ENCODE results near the gene CCL11. TPM values are rescaled to one million over a fixed set of nuclear protein-coding genes. Genes with fewer than 3 reads are reported as not detected.

Gene CCL11
- total and polyA plus RNA-seq, 2 of the 8 experiments (the other 6 are each of a cell fraction or from before 2014, with no cell fraction given) = not detected

DNA sequence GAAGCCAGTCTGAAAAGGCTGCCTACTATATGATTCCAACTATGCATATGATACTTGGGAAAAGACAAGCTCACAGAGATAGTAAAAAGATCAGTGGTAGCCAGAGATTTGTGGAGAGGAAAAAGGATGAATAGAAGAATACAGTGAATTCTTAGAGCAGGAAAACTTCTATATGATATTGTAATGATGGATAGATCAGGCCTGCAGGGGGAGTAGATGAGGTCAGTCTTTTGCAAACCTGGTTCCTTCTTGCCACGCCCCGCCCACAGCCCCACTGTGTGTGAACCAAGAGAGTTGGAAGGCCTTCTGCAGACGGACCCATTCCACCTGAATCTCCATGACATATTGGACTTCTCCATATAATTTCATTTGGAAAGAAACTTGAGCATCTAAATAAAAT lies 32.9 kb downstream of the CCL11 start:
- POLR2A ChIA-PET (ENCODE audit: partially characterized antibody) = no interaction called here
- no peaks in the 10 kb centered on the region for H3K36me3 ChIP-seq (ENCODE audit: control insufficient read depth in 2 of 4, insufficient read depth in 4 of 4, low read length in 3 of 4)
- CTCF ChIA-PET (ENCODE audit: partially characterized antibody) = interaction anchor here (0.7 to 9.9 kb wide), 14 partner anchors 9 to 301 kb away, joined by 3 to 87 read pairs (median 5); partner anchors contain the start of gene CCL1
- TF ChIP-seq POLR2AphosphoS5 (IDR thresholded peaks at IDR 0.05; ENCODE audit: low read depth, low read length) = no peak
- TF ChIP-seq CTCF (IDR thresholded peaks at IDR 0.05; ENCODE audit: control extremely low read depth in 1 of 3, insufficient read depth in 1 of 3, low read depth in 1 of 3, low read length in 3 of 3) = peak; percentile 7 to 43 (median 39); a peak in 3 of 4 replicates
- no peak for TF ChIP-seq TAF1 (IDR thresholded peaks at IDR 0.05; ENCODE audit: low read depth, low read length)
- no peak for TF ChIP-seq KDM4A (IDR thresholded peaks at IDR 0.05; ENCODE audit: low read depth, low read length, severe bottlenecking)
- no peak for TF ChIP-seq CHD1 (IDR thresholded peaks at IDR 0.05; ENCODE audit: low read depth, low read length)
- peak; percentile 12 to 30; a peak in 3 of 4 replicates for TF ChIP-seq RAD21 (IDR thresholded peaks at IDR 0.05 in 1 of 2, conservative IDR thresholded peaks at IDR 0.05 in 1 of 2; ENCODE audit: low read depth in 2 of 2, low read length in 2 of 2)
- TF ChIP-seq EZH2 (IDR thresholded peaks at IDR 0.05; ENCODE audit: low read depth, low read length, severe bottlenecking) = no peak
- no peak for TF ChIP-seq CEBPB (IDR thresholded peaks at IDR 0.05; ENCODE audit: low read depth, low read length)
- no peak for TF ChIP-seq BACH1 (IDR thresholded peaks at IDR 0.05; ENCODE audit: low read length)
- no peak for TF ChIP-seq KDM1A (IDR thresholded peaks at IDR 0.05; ENCODE audit: borderline replicate concordance, low read length)
- TF ChIP-seq POLR2A (IDR thresholded peaks at IDR 0.05; ENCODE audit: control extremely low read depth in 1 of 2, low read depth in 2 of 2, low read length in 2 of 2) = no peak
- TF ChIP-seq POU5F1 (IDR thresholded peaks at IDR 0.05; ENCODE audit: low read depth, low read length) = no peak

More for the DNA sequence above, 32.9 kb downstream of the CCL11 start:
- H3K14ac ChIP-seq (ENCODE audit: insufficient read length) = no peak overlapping the region
- no peak overlapping the region for H4K8ac ChIP-seq (ENCODE audit: extremely low read depth, insufficient read depth, low read length)
- H3K79me1 ChIP-seq (ENCODE audit: low read depth, low read length) = no peaks in the 10 kb centered on the region
- no peak overlapping the region for H4K91ac ChIP-seq (replicated peaks; ENCODE audit: insufficient read length, low read length)
- no peaks in the 10 kb centered on the region for H3K27me3 ChIP-seq (replicated peaks in 1 of 4; ENCODE audit: control insufficient read depth in 3 of 4, extremely low read depth in 1 of 4, insufficient read depth in 3 of 4, low read length in 3 of 4)
- H4K5ac ChIP-seq (ENCODE audit: insufficient read length, low read depth, low read length) = no peak overlapping the region
- H3K9me3 ChIP-seq (ENCODE audit: insufficient read depth in 2 of 2, low read depth in 1 of 2, low read length in 1 of 2) = no peaks in the 10 kb centered on the region
- FAIRE-seq (peak; percentile 28), DNase-seq (ENCODE audit: low read depth in 1 of 2, low spot score in 2 of 2) (peak in 1 of 2 experiments; percentile 56)
- peaks cover 0 to 2% of the 10 kb centered on the region in 2 experiments for H4K20me1 ChIP-seq (replicated peaks in 1 of 2; ENCODE audit: control insufficient read depth in 1 of 2, insufficient read depth in 2 of 2, low read length in 2 of 2)
- no peak overlapping the region for H3K18ac ChIP-seq (ENCODE audit: extremely low read depth, low read length)
- H2BK20ac ChIP-seq (ENCODE audit: low read length) = no peak overlapping the region
- H2BK15ac ChIP-seq (ENCODE audit: low read length) = no peak overlapping the region
- H3K4me1 ChIP-seq (replicated peaks in 1 of 4; ENCODE audit: control insufficient read depth in 3 of 4, insufficient read depth in 4 of 4, low read length in 3 of 4) = no peaks in the 10 kb centered on the region
- H3K23ac ChIP-seq (ENCODE audit: insufficient read length) = no peak overlapping the region
- WGBS, 2 experiments (ENCODE audit: extremely low coverage in 1 of 2, insufficient coverage in 1 of 2, insufficient read length in 1 of 2, insufficient replicate concordance in 2 of 2, low coverage in 1 of 2, low lambda C conversion rate in 2 of 2, missing lambda C conversion rate in 1 of 2) = 51% methylated on average over 3 of the region's 3 CpGs; no CpG with 5 or more reads in 1 of the 2 experiments
- no peak overlapping the region for H3K4me2 ChIP-seq (ENCODE audit: insufficient read depth in 1 of 2, low read depth in 2 of 2, low read length in 2 of 2)
- H3K79me2 ChIP-seq (ENCODE audit: control insufficient read depth in 1 of 2, insufficient read depth in 2 of 2, low read length in 2 of 2) = no peaks in the 10 kb centered on the region
- no peak overlapping the region for H3K4ac ChIP-seq (replicated peaks; ENCODE audit: insufficient read length, low read depth, low read length)
- no peak overlapping the region for H2AFZ ChIP-seq (ENCODE audit: low read length)
- H3K27ac ChIP-seq (ENCODE audit: low read depth, low read length) = no peak overlapping the region
- no peak overlapping the region for H2BK12ac ChIP-seq (ENCODE audit: low read depth, low read length)
- no peaks in the 10 kb centered on the region for H3K23me2 ChIP-seq (ENCODE audit: low read depth, low read length)
- H2BK5ac ChIP-seq (ENCODE audit: low read depth, low read length) = no peak overlapping the region
- H3K9ac ChIP-seq (replicated peaks in 1 of 4; ENCODE audit: extremely low read depth in 1 of 4, low read depth in 3 of 4, low read length in 3 of 4) = no peak overlapping the region
- no peak overlapping the region for H3K4me3 ChIP-seq (ENCODE audit: extremely low read depth in 1 of 4, insufficient read depth in 2 of 4, low read depth in 3 of 4, low read length in 4 of 4)
- no peak overlapping the region for H2BK120ac ChIP-seq (replicated peaks; ENCODE audit: low read depth, low read length)
- no peak overlapping the region for H2AK5ac ChIP-seq (ENCODE audit: low read depth, low read length)
- no peak overlapping the region for H3K56ac ChIP-seq (replicated peaks; ENCODE audit: insufficient read length, low read depth, low read length)
